Keratinocyte (primary cell): ENCODE results near the gene MAZ. TPM values are rescaled to one million over a fixed set of nuclear protein-coding genes. Genes with fewer than 3 reads are reported as not detected.

Experiments used
- DNase-seq: peaks from one replicate; pipeline ENCODE4 v3.0.0-alpha.2; 2011; ENCODE audit warnings: low read depth, missing footprints, low spot score
- FAIRE-seq: peaks from 2 replicates; lab custom pipeline; 2011; peaks lifted over from hg19 to GRCh38; lab: Jason Lieb, UNC
- H2AFZ ChIP-seq: 2 replicates; pipeline ENCODE4 v1.6.0; 2012; ENCODE audit warnings: low read length, control low read depth, inconsistent platforms; ENCODE audit not compliant: control insufficient read depth
- H3K27ac ChIP-seq: 2 replicates; pipeline ENCODE4 v1.5.1; 2011; ENCODE audit warnings: low read length; ENCODE audit not compliant: control insufficient read depth, insufficient read depth
- H3K27me3 ChIP-seq: 3 replicates; pipeline ENCODE4 v1.6.0; 2011; ENCODE audit warnings: low read length; ENCODE audit not compliant: control insufficient read depth, insufficient read depth; ENCODE audit errors: extremely low read depth
- H3K36me3 ChIP-seq, 2 experiments: 2 replicates in 1 of 2; 3 replicates in 1 of 2; pipeline ENCODE4 v1.5.1; 2011; ENCODE audit warnings: low read length in 2 of 2, mild to moderate bottlenecking in 1 of 2; ENCODE audit not compliant: control insufficient read depth in 2 of 2, insufficient read depth in 2 of 2; ENCODE audit errors: extremely low read depth in 1 of 2
- H3K4me1 ChIP-seq: 3 replicates; pipeline ENCODE4 v1.5.1; 2011; ENCODE audit warnings: low read length; ENCODE audit not compliant: control insufficient read depth, insufficient read depth; ENCODE audit errors: extremely low read depth
- H3K4me2 ChIP-seq: 3 replicates; pipeline ENCODE4 v1.6.0; 2011; ENCODE audit warnings: low read depth, low read length; ENCODE audit not compliant: control insufficient read depth, insufficient read depth; ENCODE audit errors: extremely low read depth
- H3K4me3 ChIP-seq, 3 experiments: fragments of 200-600 bp in 1 of 3; sonication (generic) in 1 of 3; 2 replicates in 2 of 3; 3 replicates in 1 of 3; pipeline ENCODE4 v1.5.1; 2011 to 2016; ENCODE audit warnings: low read length in 3 of 3, mild to moderate bottlenecking in 3 of 3, control low read depth in 2 of 3, inconsistent platforms in 1 of 3, low read depth in 1 of 3, mixed read lengths in 1 of 3, mixed run types in 1 of 3, moderate library complexity in 1 of 3; ENCODE audit not compliant: control insufficient read depth in 2 of 3, insufficient read depth in 2 of 3; ENCODE audit errors: extremely low read depth in 1 of 3
- H3K79me2 ChIP-seq: 2 replicates; pipeline ENCODE4 v1.6.0; 2012; ENCODE audit warnings: low read length; ENCODE audit not compliant: control insufficient read depth, insufficient read depth
- H3K9ac ChIP-seq: 3 replicates; pipeline ENCODE4 v1.6.0; 2011; ENCODE audit warnings: low read length; ENCODE audit not compliant: control insufficient read depth, insufficient read depth; ENCODE audit errors: extremely low read depth
- H3K9me1 ChIP-seq: 3 replicates; pipeline ENCODE4 v1.6.0; 2011; ENCODE audit warnings: low read length; ENCODE audit not compliant: control insufficient read depth, insufficient read depth; ENCODE audit errors: extremely low read depth
- H3K9me3 ChIP-seq: 2 replicates; pipeline ENCODE4 v1.5.1; 2012; ENCODE audit warnings: low read depth, low read length; ENCODE audit not compliant: control insufficient read depth
- H4K20me1 ChIP-seq: 3 replicates; pipeline ENCODE4 v1.6.0; 2011; ENCODE audit warnings: low read length; ENCODE audit not compliant: control insufficient read depth, insufficient read depth; ENCODE audit errors: extremely low read depth
- CTCF ChIP-seq, 3 experiments: IDR thresholded peaks in 1 of 3; conservative IDR thresholded peaks in 1 of 3; optimal IDR thresholded peaks in 1 of 3; 2 replicates in 2 of 3; 3 replicates in 1 of 3; pipeline versions ENCODE3 to v1.5.1; 2011; ENCODE audit warnings: low read length in 3 of 3, mild to moderate bottlenecking in 3 of 3, moderate library complexity in 2 of 3, control low read depth in 1 of 3, inconsistent platforms in 1 of 3; ENCODE audit not compliant: insufficient read depth in 2 of 3; ENCODE audit errors: extremely low read depth in 1 of 3
- EZH2 ChIP-seq: IDR thresholded peaks from one replicate; pipeline ENCODE4 v1.6.1; 2012; ENCODE audit warnings: inconsistent platforms, mild to moderate bottlenecking, low read length, moderate library complexity
- dilution Hi-C: fragments of 300-500 bp; cut with MboI; formaldehyde crosslinking; loops from one replicate; pipeline ENCODE4 v1.7.0; 2020; ENCODE audit warnings: low sequenced_read_pairs; ENCODE audit not compliant: extremely low pct_ligation_motif_present
- polyA plus RNA-seq, 5 experiments: library from polyadenylated mRNA; depleted of rRNA in 3 of 5; stranded (reverse) in 3 of 5; stranded (forward) in 1 of 5; unstranded in 1 of 5; fragments of >200 nt; gene quantifications; 1 replicate in 1 of 5; 2 replicates in 3 of 5; 3 replicates in 1 of 5; pipeline versions ENCODE4 v1.2.1 to v1.2.3, GENCODE V29; 2011 to 2012; ENCODE audit warnings: missing spikeins in 2 of 5, low read depth in 1 of 5, low replicate concordance in 1 of 5

The MAZ gene
- polyA plus RNA-seq, 1 donor (not counting 4 experiments of a cell fraction or from before 2014, with no cell fraction given) = 48.5 TPM

GRCh38 chr16:29844575-29845331 is 38.4 kb downstream of the MAZ start:
- no peak overlapping the region for H2AFZ ChIP-seq
- no peak overlapping the region for H3K4me3 ChIP-seq
- peaks cover 28 to 48% of the 10 kb centered on the region in 2 experiments for H3K36me3 ChIP-seq
- H3K4me1 ChIP-seq = no peaks in the 10 kb centered on the region
- no peaks in the 10 kb centered on the region for H3K27me3 ChIP-seq
- no peaks in the 10 kb centered on the region for H3K79me2 ChIP-seq
- dilution Hi-C loops = no loop called here
- H3K27ac ChIP-seq = no peak overlapping the region
- TF ChIP-seq EZH2 = no peak
- TF ChIP-seq CTCF (optimal IDR thresholded peaks at IDR 0.05 in 1 of 3, IDR thresholded peaks at IDR 0.05 in 1 of 3, conservative IDR thresholded peaks at IDR 0.05 in 1 of 3; ENCODE audit: extremely low read depth in 1 of 3, insufficient read depth in 2 of 3, low read length in 3 of 3) = no peak
- H3K9me3 ChIP-seq = no peaks in the 10 kb centered on the region
- no peaks in the 10 kb centered on the region for H4K20me1 ChIP-seq
- FAIRE-seq (no peak), DNase-seq (no peak)
- H3K4me2 ChIP-seq = no peak overlapping the region
- no peaks in the 10 kb centered on the region for H3K9me1 ChIP-seq
- H3K9ac ChIP-seq = no peak overlapping the region

- Histone ChIP-seq H3K4me1 (no peaks in the 10 kb centered on the region), H4K20me1 (no peaks in the 10 kb centered on the region), H3K27ac (no peak overlapping the region), H3K9me1 (no peaks in the 10 kb centered on the region), H3K4me3 (no peak overlapping the region), H3K4me2 (no peak overlapping the region), H3K79me2 (no peaks in the 10 kb centered on the region), H2AFZ (no peak overlapping the region), H3K36me3 (peaks cover 26 to 41% of the 10 kb centered on the region in 2 experiments), H3K9me3 (no peaks in the 10 kb centered on the region), H3K9ac (no peak overlapping the region), H3K27me3 (no peaks in the 10 kb centered on the region)
- FAIRE-seq (no peak), DNase-seq (no peak)
- dilution Hi-C loops = no loop called here
- TF ChIP-seq CTCF (optimal IDR thresholded peaks at IDR 0.05 in 1 of 3, IDR thresholded peaks at IDR 0.05 in 1 of 3, conservative IDR thresholded peaks at IDR 0.05 in 1 of 3; ENCODE audit: extremely low read depth in 1 of 3, insufficient read depth in 2 of 3, low read length in 3 of 3) (no peak), EZH2 (no peak)
Observed at GRCh38 chr16:29845656-29846055, 39.3 kb downstream of the MAZ start.
